Measurements from ENCODE around the gene USH2A.

USH2A gene

DNA sequence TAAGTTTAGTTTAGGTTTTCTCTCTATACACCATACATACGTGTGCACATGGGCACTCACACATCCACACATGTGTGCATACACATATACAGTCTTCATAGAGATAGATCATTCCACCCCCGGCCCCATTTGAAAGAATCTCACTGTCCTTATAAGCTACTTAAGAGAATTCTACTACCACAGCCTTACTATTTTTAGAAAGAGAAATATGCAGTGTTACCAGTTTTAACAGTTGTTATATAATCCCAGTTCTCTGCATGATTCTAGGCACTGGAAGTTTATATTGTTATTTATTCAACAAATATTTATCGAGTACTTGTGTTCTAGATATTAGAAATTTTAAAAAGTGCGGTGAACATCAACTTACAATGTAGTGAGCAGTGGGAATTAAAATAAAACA lies 814.6 kb downstream of the USH2A start:
- no peak for DNase-seq

DNA sequence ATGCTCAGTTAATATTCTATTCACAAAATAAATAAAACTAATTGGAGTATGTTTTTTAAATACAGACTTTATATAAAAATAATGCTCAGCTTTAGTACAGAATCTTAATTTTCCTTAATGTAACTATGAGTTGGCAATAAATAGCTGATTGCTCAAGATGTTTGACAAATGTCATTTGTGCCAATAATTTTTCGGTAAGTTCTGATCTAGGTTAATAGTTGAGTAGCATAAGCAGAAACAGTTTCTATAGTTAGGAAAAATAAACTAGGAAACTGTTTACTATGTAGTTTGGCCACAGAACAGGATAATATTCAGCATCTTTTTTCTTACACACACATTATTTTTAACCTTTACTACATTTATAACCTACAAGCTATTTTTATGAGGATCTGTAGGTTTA lies 815.8 kb downstream of the USH2A start:
- DNase-seq, result no peak

DNA sequence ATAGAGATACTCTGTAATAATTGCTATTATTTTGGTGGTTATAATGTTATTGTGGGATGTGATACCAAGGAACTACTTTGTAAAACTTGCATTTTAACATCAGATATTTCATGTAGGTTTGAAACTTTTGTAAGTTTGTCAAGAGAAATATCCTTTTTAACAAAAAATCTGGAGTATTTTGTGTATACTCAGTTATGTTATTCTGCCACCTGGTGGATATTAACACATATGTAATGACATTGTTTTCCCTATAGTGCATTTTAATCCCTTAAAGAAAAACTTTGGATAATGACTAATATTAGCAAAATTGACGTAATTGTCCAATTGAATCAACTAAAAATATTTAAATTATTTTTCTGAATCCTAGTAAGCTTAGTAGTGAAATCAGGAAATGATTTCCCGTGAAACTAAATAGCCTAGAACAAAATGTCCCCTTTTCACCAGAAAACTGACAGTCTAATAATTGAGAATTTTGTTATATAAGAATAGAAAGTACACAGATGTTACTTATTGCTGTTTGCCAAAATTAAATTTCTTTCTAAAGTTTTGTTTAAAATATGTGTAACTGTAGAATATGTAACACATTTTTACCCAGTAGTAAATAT lies 816.6 kb downstream of the USH2A start:
- peak; percentile 4 for DNase-seq

DNA sequence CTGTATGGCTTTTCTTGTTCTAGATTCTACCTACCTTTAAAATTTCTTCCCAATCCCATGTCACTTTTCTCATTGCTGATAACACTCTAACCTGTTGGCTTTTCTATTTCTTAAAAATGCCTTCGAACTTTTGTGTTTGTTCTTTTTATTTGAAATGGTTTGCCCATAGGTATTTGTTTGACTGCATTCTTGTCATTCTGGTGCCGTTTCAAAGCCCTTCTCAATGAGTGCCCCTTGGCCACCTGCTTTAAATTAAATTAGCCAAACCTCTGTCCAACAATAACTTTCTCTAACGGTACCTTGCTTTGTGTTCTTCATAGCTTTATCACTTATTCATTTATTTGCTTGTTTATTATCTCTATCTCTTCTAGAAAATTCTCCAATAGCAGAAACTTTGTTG lies 817.2 kb downstream of the USH2A start:
- DNase-seq, result no peak

DNA sequence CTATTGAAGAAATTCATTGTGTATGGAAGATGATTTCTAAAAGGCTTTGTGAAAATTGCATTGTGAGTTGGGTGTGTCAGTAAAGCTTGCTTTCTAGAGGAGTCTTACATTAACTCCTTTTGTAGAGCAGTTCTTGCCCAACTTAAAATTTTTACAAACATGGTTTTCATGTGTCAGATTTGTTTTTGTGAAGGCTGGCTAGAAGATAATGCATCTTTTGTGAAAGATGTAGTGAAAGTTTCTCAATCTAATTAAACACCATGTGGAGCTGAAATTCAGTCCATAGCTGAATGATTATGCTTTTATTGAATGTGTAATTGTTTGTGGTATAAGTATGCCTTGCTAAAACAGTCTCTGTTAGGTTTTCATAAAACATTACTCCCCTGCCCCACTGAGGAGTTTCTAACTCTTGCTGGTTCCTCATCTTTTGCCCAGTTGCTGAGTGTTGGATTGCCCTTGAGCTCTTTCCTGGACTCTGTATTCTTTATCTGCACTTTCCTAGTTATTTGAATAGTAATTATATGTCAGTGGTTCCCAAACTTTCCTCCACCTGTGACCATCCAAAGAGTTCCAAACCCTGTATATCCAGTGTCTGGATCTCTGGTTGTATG lies 818.1 kb downstream of the USH2A start:
- no peak for DNase-seq

DNA sequence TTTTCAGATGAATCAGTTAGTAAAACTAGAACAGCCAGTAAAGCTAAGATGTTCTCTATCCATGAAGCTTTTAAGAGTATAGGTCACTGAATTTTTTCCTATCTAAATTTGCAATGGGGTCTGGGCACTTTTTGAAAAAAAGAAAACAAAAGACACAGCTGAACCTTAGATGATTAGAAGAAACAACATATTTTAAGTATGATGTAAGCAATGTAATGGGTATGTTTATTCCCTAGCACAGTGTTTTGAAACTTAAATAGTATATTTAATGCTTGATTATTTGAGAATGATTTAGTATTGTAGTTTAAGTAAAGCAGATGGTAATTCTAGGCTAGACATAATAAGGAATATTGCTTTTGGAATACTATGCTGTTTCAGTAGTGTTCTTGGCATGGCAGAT lies 819.9 kb downstream of the USH2A start:
- DNase-seq, result no peak

DNA sequence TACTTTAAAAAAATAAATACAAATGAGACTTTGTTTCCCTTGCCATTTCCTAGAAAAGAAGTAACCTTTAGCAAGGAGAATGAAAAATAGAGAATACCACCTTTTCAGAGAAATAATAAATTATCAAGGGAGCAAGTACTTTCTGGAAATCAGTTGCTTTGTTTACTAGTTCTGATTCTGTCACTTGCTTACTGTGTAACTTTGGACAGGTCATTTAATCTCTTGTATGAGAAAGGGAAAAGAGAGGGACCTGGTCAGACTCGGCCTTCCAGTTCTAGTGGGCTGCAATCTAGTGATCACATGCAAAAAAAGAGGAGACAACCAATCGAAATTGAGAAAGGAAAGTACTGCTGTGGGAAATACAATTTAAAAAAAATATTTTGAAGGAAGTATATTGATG lies 822.0 kb downstream of the USH2A start:
- no peak for DNase-seq

DNA sequence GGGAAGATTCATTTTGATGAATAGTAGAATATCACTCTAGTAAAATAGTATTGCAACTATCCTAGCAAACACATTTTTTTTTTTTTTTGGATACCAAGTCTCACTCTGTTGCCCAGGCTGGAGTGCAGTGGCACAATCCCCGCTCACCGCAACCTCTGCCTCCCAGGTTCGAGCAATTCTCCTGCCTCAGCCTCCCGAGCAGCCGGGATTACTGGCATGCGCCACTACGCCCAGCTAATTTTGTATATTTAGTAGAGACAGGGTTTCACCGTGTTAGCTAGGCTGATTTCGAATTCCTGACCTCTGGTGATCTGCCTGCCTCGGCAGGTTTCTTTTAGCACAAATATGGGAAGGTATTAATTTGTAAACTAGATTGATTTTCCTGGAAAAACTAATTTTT lies 822.4 kb downstream of the USH2A start:
- no peak for DNase-seq

DNA sequence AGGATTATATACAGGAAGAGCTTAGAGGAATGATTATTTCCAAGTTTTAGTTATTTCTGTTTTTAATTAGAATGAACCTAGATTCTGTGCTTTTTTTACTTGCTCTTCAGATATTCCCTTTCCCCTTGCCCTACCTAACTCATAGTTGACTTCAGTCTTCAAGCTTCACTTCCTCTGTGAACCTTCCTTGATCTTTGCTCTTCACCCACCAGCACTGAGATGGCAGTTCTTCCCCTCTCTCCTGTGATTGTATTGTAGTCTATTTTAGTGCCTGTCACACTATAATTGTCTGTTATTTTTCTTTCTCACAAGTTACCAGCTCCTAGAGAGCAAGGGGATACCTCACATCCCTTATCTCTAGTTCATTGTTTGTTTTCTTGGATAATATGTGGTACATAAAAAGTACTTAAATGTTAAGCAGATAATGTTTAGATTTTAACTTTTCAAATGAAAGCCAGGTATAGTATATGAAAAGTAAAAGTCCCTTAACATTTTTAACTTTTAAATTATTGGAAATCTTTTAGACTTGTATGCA lies 822.9 kb downstream of the USH2A start:
- no peak for DNase-seq

DNA sequence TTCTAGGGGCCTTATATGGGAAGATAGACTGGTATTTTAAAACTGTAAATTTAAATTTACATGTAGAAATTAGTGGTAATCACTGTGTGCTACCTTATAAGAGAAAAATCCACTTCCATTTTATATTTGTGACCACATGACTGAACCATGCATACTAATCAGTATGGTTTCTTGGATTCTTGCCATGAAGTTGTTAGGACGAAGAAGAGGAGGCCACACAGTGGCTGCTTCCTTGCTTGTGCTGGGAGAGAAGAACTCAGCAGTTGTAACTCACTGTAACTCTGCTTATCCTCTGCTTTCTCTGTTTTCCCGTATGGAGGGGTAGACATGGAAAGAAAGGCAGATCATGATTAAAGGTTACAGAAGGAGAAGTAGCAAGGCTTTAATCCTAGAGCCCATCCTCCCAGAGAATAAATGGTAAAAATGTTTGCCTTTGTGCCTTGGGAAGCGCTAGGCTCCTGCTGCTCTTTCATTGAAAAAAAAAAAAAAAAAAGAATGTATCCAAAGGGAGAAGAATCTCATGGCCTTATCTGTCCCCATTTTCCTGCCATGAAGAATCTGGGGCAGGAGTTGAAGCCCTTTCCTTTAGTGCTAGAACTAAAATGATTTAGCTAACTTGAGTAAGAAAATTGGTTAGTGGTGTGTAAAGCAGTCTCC lies 823.7 kb downstream of the USH2A start:
- DNase-seq, result no peak

DNA sequence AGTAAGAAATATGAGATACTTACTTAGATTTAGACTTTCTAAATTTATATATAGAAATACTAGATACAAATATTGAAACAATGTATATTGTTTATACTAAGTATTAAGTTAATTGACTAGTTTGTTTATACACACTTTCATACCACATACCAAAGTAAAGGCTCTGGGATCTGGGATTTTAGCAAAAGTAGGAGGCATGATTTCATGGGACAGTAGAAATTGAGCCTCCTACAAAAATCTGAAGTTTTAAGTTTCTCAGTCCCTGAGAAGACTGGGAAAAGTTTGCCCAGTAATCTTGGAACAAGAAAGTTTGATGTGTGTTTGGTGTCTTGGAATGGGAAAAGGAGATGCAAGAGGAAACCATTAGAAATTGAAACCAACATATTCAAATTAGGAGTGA lies 825.3 kb downstream of the USH2A start:
- no peak for DNase-seq

DNA sequence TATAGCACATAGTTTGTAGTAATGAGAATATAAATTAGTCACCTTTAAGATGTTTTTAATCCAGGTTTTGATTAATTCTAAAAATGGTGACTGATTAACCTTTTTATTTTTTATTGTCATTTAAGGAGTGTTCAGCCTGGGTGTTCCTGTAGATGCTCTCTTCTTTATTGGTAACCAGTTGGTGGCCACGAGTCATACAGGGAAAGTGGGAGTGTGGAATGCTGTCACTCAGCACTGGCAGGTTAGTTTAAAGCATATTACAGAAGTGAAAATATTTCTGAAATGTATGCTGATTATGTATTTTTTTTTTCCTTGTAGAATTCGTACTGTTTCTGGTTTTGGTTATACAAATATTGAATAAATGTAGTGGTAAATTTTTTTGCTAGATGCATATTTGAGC lies 828.0 kb downstream of the USH2A start:
- DNase-seq, result no peak

DNA sequence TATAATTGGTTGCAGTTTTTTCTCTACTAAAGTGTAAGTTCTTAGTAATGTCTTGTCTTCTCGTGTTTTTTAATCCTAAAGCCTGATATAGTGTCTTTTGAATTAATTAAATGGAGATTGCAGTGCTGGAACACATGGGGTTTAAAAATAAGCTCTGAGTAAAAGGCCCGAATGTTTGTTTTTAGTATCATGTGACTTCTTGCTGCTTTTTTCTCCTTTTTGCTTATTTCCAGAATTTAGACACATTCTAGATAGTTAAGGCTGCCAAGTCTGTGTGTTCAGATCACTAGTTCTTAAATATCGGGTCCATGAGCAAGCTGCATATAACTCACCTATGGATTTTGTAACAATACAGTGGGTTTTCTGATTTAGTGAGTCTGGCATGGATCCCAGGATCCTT lies 828.6 kb downstream of the USH2A start:
- DNase-seq, result no peak

DNA sequence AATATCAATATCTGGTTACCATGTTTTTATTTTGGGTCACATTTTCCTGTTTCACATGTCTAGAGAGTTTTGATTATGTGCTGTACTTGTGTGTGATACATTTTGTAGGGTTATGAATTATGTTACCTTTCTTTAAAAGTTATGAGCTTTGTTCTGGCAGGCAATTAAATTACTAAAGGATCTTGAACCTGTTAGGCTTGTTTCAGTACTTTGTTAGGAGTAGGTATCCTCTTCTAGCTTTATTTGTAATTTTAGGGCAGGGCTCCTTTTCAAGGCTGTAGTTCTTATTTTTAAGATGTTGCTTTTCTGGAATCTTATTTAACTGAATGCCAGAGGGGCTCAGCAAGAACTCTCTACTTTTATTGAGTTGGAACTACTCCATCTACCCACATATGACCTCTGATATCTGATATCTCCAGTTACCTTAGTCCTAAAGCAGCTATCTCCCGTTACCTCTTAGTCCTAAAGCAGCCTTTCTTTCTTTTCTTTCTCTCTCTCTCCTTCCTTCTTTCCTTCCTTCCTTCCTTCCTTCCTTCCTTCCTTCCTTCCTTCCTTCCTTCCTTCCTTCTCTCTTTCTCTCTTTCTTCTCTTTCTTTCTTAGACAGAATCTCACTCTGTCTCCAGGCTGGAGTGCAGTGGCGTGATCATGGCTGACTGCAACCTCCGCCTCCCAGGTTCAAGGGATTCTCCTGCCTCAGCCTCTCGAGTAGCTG lies 832.3 kb downstream of the USH2A start:
- no peak for DNase-seq

DNA sequence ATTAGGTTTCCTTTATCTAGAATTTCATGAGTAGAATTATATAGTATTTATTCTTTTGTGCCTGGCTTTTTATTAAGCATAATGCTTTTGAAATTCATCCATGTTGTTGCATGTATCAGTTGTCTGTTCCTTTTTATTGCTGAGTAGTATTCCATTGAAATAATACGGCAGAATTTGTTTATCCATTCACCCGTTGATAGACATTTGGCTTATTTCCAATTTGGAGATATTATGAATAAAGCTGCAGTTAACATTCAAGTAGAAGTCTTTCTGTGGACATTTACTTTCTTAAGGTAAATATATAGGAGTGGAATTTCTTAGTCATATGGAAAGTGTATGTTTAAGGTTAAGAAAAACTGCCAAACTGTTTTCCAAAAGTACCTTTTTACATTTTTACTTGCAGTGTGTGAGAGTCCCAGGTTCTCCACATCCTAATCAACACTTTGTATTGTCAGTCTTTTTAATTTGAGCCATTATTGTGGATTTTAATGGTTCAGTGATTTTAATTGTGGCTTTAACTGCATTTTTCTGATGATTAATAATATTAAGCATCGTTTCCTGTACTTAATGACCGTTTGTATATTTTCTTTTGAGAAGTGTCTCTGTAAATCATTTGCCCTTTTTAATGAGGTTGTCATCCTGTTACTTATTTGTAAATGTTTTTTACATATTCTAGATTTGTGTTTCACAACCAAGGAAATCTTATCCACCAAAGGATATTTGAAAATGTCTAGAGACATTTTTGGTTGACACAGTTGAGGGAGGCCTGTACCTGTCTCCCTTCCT lies 833.4 kb downstream of the USH2A start:
- DNase-seq, result no peak

DNA sequence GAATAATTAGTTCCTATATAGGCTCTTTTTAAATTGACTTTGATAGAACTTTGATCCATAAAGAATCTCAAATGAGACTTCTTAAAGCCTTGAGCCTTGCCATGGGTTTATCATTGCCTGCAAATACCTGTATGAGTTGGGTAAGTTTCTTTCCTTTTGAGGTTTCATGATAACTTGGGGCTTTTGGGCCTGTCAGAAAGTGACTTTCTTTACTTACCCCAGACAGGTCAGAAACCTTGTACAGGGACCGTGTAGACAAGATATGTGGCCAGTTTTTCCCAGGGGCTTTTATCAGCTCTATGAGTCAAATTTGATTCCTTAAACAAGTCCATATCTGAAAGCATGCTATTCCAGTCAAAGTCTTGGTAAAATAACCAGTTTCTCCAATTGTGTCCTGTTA lies 838.9 kb downstream of the USH2A start:
- no peak for DNase-seq

DNA sequence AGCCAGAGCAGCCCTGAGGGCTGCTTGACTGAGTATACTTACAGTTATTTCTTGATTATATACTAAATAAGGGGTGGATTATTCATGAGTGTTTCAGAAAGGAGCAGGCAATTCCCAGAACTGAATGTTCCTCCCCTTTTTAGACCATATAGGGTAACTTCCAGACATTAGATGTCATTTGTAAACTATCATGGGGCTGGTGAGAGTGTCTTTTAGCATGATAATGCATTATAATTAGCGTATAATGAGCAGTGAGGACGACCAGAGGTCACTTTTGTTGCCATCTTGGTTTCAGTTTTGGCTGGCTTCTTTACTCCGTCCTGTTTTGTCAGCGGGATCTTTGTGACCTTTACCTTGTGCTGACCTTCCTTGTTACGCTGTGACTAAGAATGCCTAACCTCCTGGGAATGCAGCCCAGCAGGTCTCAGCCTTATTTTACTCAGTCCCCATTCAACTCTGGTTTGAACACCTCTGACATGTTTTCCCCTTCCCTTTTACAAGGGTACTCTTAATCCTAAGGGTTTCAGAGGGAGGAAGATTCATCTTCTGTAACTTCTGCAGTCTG lies 840.0 kb downstream of the USH2A start:
- DNase-seq, result no peak

DNA sequence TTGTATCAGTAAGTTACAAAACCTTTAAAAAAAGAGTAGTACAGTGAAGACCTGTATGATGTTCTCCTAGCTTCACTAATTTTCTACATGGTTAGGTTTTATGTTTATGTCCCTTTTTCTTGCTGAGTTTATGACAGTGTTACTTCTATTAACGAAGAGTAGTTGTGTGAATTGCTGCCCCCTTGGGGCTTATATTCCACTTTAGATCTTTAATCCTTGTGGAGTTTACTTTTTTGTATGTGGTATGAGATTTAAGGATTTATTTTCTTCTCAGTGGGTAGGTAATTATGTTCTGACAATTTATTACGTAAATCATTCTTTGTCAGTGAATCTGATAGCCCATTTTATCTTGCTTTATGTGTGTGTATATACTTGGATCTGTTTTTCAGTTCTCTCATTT lies 841.4 kb downstream of the USH2A start:
- DNase-seq, result no peak

All from NCI-H2171 (cell line).